ENCODE results near the gene GCNT1.
"Not testable (repeated sequence)": the region's sequence is repeated elsewhere in the genome, so short reads cannot be mapped to it uniquely, and the experiment has no call there.

The GCNT1 gene

DNA sequence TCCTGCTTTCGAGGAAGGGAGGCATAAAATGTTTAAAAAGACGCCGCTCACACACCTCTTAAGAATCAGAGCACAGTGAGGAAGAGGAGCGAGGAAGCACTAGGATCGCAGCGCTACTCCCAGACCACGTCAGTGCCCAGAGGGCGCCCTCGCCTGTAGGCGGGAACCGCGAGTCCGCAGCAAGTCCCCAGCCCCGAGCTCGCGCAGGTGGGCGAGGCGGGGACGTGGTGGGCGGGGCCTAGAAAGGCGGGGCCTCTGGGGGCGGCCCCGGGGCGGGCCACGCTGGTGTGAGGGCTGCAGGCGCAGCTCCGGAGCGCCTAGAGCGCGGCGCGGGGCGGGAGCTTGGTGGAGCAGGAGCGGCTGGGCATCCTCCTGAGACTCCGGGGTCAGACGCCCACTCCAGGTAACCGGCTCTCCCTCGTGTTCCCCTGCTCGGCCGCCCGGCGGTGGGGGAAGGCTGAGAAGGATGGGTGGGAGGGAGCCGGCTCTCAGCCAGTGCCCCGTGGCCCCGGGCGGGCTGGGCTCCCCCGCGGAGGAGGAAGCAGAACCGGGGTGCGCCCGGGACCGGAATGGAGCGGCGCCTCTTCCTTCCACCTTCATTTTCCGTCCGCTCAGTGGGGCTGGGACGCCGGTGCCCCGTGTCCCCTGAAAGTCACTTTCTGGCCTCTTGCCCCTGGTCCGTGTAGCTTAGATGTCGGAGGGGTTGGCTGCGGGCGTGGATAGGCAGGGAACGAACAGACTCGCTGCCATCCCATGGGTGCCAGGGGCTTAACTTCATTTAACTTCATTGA lies at the start of gene GCNT1:
TSS of gene GCNT1 (plus strand) at position 280 of the 791 bp plus-strand sequence. CDS start 43,200 bp downstream, outside the sequence.
- DNase-seq, result peak; percentile 87

DNA sequence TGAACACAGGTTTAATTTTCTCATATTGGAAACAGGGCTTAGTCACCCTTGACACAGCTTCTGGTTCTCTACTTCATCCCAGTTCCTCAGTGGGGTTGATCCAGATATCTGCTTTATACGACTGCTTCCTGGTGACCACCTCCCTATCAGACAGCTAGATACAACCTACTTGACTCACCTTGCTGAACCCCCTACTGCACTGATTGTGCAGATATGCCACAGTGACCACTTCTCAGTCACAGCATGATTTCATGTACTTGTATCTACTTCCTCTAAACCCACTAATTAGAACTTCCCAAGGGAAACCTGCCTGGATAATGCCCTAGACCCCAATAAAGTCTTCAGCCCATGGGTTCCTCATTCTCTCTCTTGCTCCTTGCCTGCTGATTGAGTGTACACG lies 46.3 kb upstream of the GCNT1 start:
- no peak for DNase-seq

DNA sequence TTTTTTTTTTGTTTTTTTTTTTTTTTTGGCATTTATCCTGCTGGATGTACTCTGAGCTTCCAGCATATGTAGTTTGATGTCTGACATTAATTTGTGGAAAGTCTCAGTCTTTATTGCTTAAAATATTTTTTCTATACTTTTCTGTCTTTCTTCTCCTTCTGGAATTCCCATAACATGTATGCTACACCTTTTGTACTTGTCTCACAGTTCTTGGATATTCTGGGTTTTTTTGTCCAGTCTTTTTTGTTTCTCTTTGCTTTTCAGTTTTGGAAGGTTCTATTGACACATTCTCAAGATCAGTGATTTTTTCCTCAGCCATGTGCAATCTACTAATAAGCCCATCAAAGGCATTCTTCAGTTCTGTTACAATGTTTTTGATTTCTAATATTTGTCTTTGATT lies 45.3 kb upstream of the GCNT1 start:
- no peak for DNase-seq

DNA sequence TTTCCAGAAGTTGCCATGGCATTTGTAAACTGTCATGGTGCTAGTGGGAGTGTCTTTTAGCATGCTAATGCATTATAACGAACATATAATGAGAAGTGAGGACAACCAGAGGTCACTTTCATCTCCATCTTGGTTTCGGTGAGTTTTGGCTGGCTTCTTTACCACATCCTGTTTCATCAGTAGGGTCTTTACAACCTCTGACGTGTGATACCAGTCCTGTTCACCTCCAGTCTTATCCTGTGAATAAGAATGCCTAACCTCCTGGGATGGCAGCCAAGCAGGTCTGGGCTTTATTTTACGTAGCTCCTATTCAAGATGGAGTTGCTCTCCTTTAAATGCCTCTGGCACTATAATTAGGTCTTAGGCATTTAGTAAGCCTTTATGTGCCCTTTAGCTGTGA lies 44.3 kb upstream of the GCNT1 start:
- DNase-seq, result no peak

GRCh38 chr9:76415154-76415553 lies 43.8 kb upstream of the GCNT1 start:
- DNase-seq, result no peak

DNA sequence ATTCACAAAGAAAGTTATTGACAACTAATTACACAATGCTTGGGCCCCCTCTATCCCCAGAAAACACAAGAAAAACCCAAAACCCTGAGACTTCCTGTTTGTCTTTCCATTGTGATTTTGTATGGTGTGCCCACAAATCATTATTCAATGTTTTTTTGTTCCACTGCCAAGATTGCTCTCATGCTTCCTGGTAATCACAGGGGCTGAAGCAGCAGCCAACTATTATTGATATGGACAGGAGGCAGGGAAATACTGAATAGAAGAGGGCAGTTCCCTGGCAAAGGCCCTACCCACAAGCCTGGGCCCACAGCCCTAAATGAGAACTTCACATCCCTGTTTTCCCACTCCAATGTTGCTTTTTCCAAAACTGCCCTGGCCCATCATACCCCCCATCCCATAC lies 43.3 kb upstream of the GCNT1 start:
- no peak for DNase-seq

DNA sequence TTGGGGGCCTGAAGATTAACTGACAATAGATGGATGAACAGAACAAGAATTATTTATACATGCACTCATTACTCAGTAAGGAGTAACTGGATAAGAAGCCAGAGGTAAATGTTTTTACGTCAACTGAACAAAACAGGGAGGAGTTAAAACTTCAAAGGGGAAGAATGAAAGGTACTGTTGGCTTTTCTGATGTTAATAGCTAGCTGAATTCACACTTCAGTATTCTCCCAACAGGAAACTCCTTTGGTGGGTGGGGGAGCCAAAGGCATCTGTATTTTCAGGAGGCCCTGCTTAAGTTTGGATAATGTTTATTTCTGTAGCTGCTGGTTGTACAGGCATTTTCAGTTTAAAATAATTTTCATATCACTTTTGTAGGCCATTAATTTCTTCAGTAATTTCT lies 41.6 kb upstream of the GCNT1 start:
- no peak for DNase-seq

DNA sequence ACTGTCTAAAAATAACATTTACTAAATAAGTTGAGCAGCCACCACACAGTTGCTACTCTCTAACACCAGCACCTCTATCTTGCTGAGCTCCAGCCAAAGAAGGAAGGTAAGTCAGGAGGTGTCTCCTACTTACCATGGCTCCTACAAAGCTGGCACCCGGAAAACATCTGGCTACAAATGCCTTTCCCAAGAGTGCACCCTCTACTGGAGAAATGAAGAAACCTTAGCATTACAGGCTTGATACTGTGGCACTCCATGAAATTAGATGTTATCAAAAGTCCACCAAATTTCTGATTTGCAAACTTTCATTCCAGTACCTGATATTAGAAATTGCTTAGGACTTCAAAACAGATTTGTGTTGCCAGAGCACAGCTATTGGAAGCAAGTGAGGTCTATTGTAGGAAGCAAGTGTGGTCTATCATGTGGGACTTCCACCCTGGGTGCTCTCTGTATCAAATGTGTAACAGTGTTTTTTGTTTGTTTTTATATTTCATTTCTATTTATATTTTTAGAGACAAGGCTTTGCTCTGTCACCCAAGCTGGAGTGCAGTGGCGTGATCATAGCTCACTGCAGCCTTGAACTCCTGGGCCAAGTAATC lies 39.1 kb upstream of the GCNT1 start:
- no peak for DNase-seq

GRCh38 chr9:76423216-76424177 lies 35.5 kb upstream of the GCNT1 start:
- DNase-seq, result no peak

GRCh38 chr9:76424491-76424890 lies 34.5 kb upstream of the GCNT1 start:
- no peak for DNase-seq

DNA sequence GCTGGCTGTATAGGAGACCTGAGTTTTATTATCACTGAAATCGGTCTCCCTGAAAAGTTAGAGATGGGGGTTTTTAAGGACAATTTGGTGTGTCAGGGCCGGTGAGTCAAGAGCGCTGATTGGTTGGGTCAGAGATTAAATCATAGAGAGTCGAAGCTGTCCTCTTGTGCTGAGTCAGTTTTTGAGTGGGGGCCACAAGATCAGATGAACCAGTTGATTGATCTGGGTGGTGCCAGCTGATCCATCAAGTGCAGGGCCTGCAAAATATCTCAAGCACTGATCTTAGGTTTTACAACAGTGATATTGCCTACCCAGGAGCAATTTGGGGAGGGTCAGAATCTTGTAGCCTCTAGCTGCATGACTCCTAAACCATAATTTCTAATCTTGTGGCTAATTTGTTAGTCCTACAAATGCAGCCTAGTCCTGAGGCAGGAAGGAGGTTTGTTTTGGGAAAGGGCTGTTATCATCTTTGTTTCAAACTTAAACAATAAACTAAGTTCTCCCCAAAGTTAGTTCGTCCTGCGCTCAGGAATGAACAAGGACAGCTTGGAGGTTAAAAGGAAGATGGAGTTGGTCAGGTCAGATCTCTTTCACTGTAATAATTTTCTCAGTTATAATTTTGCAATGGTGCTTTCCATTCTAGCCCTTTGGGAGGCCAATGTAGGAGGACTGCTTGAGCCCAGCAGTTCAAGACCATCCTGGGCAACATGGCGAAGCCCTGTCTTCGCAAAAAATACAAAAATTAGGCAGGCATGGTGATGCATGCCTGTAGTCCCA lies 33.1 kb upstream of the GCNT1 start:
- DNase-seq, result no peak

DNA sequence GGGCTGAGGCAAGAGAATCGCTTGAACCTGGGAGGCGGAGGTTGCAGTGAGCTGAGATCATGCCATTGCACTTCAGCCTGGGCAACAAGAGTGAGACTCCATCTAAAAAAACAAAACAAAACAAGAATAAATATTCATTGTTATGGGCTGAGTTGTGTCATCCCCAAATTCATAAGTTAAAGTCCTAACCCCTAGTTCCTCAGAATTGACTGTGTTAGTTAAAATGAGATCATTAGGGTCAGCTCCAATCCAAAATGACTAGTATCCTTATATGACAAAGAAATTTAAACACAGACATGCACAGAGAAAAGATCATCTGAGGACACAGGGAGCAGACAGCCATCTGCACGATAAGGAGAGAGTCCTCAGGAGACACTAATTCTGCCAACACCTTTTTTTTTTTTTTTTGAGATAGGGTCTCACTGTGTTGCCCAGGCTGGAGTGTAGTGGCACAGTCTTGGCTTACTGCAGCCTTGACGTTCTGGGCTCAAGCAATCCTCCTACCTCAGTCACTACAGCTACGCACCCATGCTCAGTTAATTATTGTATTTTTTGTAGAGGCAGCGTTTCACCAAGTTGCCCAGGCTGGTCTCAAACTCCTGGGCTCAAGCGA lies 32.1 kb upstream of the GCNT1 start:
- DNase-seq, result no peak

DNA sequence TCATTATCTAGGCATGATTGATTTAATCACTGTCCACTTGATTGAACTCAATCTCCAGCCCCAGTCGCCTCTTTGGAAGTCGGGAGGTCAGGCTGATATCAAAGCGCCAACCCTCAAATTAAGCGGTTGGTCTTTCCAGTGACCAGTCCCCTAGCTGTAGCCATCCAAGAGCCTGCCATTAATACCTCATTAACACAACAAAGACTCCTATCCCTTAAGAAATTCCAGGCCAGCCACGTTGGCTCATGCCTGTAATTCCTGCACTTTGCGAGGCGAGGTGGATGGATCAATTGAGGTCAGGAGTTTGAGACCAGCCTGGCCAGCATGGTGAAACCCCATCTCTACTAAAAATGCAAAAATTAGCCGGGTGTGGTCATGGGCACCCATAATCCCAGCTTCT lies 27.4 kb upstream of the GCNT1 start:
- DNase-seq, result no peak

- no peak for DNase-seq
These were observed 25.6 kb upstream of the GCNT1 start for GRCh38 chr9:76433406-76433805.

- no peak for DNase-seq
These were observed 25.1 kb upstream of the GCNT1 start for GRCh38 chr9:76433836-76434235.

GRCh38 chr9:76434897-76435296 lies 24.1 kb upstream of the GCNT1 start:
- not testable (repeated sequence) for DNase-seq

DNA sequence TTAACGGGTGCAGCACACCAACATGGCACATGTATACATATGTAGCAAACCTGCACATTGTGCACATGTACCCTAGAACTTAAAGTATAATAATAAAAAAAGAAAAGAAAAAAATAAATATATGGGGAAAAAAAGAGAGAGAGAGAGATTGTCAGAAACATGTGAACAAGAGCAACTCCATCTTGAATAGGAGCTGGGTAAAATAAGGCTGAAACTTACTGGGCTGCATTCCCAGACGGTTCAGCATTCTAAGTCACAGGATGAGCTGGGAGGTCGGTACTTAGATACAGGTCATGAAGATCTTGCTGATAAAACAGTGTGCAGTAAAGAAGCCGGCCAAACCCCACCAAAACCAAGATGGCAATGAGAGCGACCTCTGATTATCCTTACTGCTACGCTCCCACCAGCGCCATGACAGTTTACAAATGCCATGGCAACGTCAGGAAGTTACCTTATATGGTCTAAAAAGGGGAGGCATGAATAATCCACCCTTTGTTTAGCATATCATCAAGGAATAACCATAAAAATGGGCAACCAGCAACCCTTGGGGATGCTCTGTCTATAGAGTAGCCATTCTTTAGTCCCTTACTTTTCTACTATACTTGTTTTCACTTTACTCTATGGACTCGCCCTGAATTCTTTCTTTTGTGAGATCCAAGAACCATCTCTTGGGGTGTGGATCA lies 21.8 kb upstream of the GCNT1 start:
- DNase-seq, result not testable (repeated sequence)

GRCh38 chr9:76438841-76439588 lies 20.0 kb upstream of the GCNT1 start:
- DNase-seq, result no peak

DNA sequence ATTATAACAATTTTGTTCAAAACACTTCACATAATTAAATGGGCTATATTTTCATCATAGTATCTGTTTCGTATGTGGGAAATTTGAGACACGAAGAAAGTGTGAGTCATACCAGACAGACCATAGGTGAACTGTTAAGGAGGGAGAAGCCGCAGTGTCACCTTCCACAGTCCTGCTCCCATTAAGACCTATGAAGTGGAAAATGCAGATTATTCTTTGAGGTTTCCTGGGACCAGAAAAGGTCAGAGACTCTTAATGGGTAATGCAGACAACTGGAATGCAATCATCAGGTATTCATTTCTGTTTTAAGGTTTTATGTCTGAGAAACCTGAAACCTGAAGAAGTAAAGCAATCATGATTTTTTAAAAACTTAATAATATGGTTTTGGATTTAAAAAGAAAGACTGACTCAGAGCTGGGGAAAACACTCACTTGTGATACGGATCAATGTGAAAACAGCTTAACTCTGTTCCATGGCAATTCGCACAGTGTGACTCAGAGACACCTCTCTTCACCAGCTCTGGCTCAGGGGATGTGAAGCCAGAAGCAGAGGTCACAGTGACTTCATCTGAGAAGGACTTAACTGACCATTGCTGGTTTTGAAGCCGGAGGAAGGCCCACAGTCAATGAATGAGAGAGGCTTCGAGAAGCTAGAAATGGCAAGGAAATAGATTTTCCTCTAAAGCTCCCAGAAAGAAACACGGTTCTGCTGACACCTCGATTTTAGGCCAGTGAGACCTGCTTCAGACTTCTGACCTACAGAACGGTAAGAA lies 17.2 kb upstream of the GCNT1 start:
- DNase-seq, result no peak

- no peak for DNase-seq
These were observed 15.1 kb upstream of the GCNT1 start for GRCh38 chr9:76443887-76444286.

All from activated gamma-delta T cell treated with Interleukin-2 at 50 U/mL for 16 hours (primary cell).